IPS-20b (cell line): Measurements from ENCODE around the gene EPOP.

Source experiments
- H3K27ac ChIP-seq: one replicate; pipeline ENCODE4 v1.5.1; 2013; ENCODE audit warnings: low read length
- H3K27me3 ChIP-seq: 2 replicates; pipeline ENCODE4 v1.6.1; 2013; ENCODE audit warnings: mild to moderate bottlenecking, low read length, inconsistent platforms; ENCODE audit not compliant: insufficient read depth
- H3K36me3 ChIP-seq: 2 replicates; pipeline ENCODE4 v1.6.1; 2013; ENCODE audit warnings: low read depth, mild to moderate bottlenecking, inconsistent platforms, low read length, moderate library complexity; ENCODE audit not compliant: insufficient read depth
- H3K4me1 ChIP-seq: 2 replicates; pipeline ENCODE4 v1.6.1; 2013; ENCODE audit warnings: mild to moderate bottlenecking, control low read depth, inconsistent platforms, low read length, moderate library complexity; ENCODE audit not compliant: insufficient read depth
- H3K4me3 ChIP-seq: 2 replicates; pipeline ENCODE4 v1.5.1; 2013; ENCODE audit warnings: mild to moderate bottlenecking, low read length, inconsistent platforms
- H3K9ac ChIP-seq: 2 replicates; pipeline ENCODE4 v1.6.1; 2013; ENCODE audit warnings: low read depth, mild to moderate bottlenecking, inconsistent platforms, low read length, moderate library complexity
- H3K9me3 ChIP-seq: 2 replicates; pipeline ENCODE4 v1.6.1; 2013; ENCODE audit warnings: mild to moderate bottlenecking, low read depth, low read length, inconsistent platforms; ENCODE audit not compliant: insufficient read depth

EPOP gene

GRCh38 chr17:38704606-38705522, 30.1 kb upstream of the EPOP start, which contains the start of gene MLLT6:
Gene MLLT6 (plus strand): TSS chr17:38705273. CDS start chr17:38705633, 360 bp downstream.
- peak within 1 kb of the TSS; percentile 83 for H3K4me3 ChIP-seq
- H3K9me3 ChIP-seq = no peaks in the 10 kb centered on the region
- peaks cover 77% of the 10 kb centered on the region for H3K27me3 ChIP-seq
- no peaks in the 10 kb centered on the region for H3K36me3 ChIP-seq
- peak within 1 kb of the TSS; percentile 67; the same call in 1 of the 2 replicates for H3K9ac ChIP-seq
- no peak within 1 kb of the TSS for H3K27ac ChIP-seq
- H3K4me1 ChIP-seq = peaks cover 21% of the 10 kb centered on the region; the same call in 1 of the 2 replicates

DNA sequence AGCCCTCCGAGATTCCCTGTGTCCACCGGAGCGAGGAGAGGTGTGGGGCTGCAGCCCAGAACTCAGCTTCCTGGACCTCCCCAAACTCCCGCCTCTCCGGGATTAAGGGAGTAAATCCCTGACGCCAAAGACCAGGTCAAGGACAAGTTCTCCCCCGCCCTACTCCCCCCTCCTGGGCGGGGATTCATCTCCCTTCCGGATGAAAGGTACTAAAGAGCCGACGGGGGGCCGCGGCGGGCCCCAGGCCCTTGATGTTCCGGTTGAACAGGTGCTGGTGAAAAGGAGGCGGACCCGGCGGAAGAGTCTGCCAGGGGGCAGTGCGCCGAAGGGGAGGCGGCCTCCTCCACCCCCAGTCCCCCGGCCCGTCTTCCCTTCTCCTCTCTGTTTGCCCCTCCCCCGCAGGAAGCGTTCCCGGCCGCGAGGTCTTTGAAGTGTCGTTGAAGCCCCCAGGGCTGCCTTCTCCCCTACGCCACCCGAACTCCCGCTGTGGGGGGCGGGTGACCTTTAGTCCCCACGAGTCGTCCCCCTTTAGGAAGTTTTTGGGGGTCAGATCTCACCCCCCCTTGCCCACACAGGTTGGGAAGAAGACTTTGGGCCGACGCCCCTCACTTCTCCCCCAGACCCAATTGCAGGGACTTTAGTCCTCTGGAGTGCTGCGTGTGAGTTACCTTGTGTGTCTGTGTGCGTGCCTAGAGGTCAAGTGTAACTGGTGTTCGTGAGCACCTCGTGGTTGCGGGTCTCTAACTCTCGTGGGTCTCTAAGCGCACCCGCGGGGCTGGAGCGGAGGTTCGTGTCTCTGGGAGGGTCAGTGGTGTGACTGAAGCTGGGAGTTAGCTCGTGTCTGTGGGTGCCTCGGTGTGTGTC, 29.2 kb upstream of the EPOP start:
- H3K36me3 ChIP-seq = no peaks in the 10 kb centered on the region
- peaks cover 21% of the 10 kb centered on the region; the same call in 1 of the 2 replicates for H3K4me1 ChIP-seq
- H3K9me3 ChIP-seq = no peaks in the 10 kb centered on the region
- H3K4me3 ChIP-seq = peak overlapping the region; percentile 70
- H3K27ac ChIP-seq = no peak overlapping the region
- peak overlapping the region; percentile 67; the same call in 1 of the 2 replicates for H3K9ac ChIP-seq
- H3K27me3 ChIP-seq = peaks cover 86% of the 10 kb centered on the region

DNA sequence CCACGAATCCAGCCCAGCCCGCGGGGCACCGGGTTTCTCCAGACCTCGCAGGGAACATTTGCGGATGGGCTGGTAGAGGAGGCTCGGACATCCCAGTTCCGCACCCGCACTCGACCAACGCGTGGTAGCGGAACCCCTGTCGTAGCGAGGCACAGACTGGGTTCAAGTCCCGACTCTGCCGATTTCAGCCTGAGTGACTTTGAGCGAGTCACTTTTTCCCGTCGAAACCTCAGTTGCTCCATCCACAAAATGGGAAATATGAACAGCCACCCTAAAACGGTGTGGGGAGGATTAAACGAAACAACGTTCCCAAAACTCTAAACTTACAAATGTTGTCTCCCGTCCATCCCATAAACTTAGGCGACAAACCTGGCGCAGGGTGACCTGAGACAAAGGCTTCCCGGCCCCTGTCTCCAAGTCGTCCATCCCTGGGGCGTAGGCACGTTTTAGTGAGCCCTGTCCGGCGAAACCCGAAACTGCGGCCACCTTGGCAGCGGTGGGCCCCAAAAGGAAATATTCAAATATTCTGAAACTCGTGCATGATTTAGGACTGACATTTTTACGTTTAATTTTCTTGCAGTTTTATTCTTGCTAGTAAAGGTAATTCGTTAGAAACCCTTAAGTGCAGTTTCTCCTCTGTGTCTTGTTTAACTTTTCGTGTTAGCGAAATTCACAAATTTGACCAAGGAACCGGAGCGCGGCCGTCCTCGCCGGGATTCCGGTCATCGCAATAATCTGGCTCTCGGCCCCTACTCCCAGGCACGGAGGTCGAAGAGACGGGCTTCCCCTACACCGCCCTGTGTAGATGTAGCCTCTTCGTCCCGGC, 28.4 kb upstream of the EPOP start:
- peak overlapping the region; percentile 22; the same call in 1 of the 2 replicates for H3K9ac ChIP-seq
- H3K27me3 ChIP-seq = peaks cover 88% of the 10 kb centered on the region
- H3K4me1 ChIP-seq = peaks cover 21% of the 10 kb centered on the region; the same call in 1 of the 2 replicates
- no peaks in the 10 kb centered on the region for H3K36me3 ChIP-seq
- H3K27ac ChIP-seq = no peak overlapping the region
- peak overlapping the region; percentile 70 for H3K4me3 ChIP-seq
- H3K9me3 ChIP-seq = no peaks in the 10 kb centered on the region

DNA sequence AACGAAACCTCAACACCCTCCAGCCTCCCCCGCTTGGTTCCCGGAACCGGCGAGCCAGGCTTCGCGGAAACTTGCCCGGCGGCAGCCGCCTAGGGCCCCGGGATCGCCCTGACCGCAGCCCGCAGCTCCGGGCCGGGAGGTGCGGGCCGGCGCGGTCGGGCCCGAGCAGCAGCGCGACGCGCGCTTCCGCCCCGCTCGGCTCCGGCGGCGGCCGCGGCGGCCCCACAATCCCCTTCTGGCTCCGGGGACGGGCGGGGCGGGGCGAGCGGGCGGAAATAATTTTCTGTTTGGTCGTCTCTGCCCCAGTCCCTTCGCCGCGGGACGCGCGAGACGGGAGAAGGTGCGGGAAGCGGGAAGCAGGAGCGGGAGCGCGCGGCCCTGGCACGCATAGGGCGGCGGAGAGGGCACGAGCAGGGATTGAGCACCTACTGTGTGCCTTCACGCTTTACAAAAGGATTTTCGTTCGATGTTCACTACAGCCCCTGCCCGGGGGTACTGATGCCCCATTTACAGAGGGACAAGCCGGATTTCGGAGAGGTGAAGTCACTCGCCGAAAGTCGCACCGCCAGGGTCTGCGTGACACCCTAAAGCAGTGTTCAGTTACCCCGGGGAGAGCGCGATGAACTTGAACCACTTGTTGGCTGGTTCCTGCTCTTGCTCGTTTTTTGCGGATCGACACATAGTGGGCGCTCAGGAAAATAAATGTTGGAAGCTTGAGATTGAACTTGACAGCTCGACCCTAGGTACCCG, 27.6 kb upstream of the EPOP start:
- peak overlapping the region; percentile 22; the same call in 1 of the 2 replicates for H3K9ac ChIP-seq
- no peaks in the 10 kb centered on the region for H3K36me3 ChIP-seq
- H3K4me3 ChIP-seq = peak overlapping the region; percentile 70
- peaks cover 19% of the 10 kb centered on the region; the same call in 1 of the 2 replicates for H3K4me1 ChIP-seq
- no peak overlapping the region for H3K27ac ChIP-seq
- peaks cover 88% of the 10 kb centered on the region for H3K27me3 ChIP-seq
- no peaks in the 10 kb centered on the region for H3K9me3 ChIP-seq

DNA sequence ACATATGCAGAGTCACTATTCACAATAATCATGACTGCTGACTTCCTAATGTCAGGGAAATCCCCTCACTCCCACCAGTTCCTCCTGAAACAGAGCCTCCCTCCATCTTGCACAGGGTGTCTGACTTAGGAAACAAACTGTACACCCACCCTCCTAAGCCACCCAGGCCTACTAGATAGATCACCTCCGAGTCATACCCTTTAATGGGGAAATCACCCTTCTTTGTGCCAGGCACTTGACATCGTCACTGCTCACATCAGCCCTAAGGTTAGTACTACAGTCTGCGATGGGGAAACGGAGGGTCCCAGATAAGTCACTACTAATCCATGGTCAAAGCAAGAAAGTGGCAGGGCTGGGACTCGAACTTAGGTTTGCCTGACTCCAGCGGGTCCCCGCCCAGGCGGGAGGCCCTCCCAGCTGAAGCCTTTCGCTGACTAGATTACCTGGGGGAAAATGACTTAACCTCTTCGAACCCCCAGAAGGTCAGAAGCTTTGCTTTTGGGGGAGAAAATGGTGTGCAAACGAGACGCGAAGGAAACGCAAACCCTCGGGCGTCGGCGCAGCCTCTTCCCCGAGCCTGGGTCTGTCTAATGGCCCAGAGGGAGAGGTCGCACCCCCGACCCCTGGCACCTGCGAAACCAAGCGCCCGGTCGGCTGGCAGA, 26.9 kb upstream of the EPOP start:
- no peaks in the 10 kb centered on the region for H3K9me3 ChIP-seq

DNA sequence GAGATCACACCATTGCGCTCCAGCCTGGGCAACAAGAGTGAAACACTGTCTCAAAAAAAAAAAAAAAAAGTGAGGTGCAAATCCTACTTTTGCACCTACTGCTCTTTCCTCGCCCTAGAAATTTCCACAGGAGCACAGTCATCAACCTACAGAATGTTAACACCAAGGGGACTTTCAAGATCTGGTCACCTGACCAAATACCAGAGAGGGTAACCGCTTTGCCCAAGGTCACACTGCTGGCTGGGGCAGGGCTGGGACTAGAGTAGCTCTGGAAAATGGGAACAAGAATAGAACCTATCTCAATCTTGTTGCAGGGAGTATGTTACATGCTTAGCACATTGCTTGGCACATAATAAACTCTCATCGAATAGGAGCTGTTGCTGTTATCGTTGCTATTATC, 24.0 kb upstream of the EPOP start:
- Histone ChIP-seq H3K27ac (no peak overlapping the region), H3K4me1 (peaks cover 10% of the 10 kb centered on the region; the same call in 1 of the 2 replicates), H3K27me3 (peaks cover 76% of the 10 kb centered on the region)

More for the DNA sequence above, 26.9 kb upstream of the EPOP start:
- H3K27me3 ChIP-seq = peaks cover 88% of the 10 kb centered on the region
- peak overlapping the region; percentile 63 for H3K4me3 ChIP-seq
- peaks cover 12% of the 10 kb centered on the region; the same call in 1 of the 2 replicates for H3K4me1 ChIP-seq
- H3K9ac ChIP-seq = no peak overlapping the region
- no peak overlapping the region for H3K27ac ChIP-seq
- no peaks in the 10 kb centered on the region for H3K36me3 ChIP-seq

DNA sequence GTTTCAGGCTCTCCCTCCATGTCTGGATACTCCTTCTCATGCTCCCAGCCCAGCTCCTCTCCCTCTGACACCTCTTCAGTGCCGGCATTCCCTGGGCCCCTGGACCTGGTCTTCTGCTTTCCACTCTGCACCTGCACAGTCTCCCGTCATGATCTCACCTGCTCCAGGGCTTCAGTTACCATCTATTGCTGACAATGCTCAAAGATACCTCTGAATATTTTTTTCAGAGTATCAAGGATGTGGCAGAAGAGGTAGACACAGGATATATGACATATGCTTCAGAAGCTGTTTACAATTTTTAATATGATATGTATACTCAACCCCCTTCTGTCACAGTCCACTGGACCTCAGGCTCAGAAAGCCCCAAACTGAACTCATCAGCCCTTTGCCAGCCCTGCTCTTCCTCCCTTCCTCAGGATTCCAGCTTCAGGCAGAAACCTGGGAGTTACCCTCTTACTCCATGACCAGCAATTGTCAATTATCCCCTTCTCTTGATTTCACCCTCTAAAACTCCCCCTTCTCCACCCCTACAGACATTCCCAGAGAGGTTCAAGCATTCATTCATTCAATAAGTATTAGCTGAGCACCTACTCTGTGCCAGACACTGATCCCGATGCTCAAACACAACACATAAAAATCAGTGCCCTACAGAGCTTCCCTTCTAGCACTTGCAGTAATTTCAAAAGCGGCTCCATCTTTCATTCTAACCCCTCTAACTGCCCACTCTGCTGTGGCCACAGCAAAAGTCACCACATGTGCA, 22.5 kb upstream of the EPOP start:
- Histone ChIP-seq H3K27me3 (peaks cover 64% of the 10 kb centered on the region), H3K27ac (no peak overlapping the region), H3K4me3 (no peak overlapping the region), H3K36me3 (no peaks in the 10 kb centered on the region), H3K9me3 (no peaks in the 10 kb centered on the region), H3K4me1 (no peaks in the 10 kb centered on the region), H3K9ac (no peak overlapping the region)

More for the DNA sequence above, 24.0 kb upstream of the EPOP start:
- Histone ChIP-seq H3K4me3 (no peak overlapping the region), H3K9me3 (no peaks in the 10 kb centered on the region), H3K9ac (no peak overlapping the region), H3K36me3 (no peaks in the 10 kb centered on the region)

- Histone ChIP-seq H3K9ac (no peak overlapping the region), H3K9me3 (no peaks in the 10 kb centered on the region), H3K4me3 (no peak overlapping the region), H3K27me3 (peaks cover 40% of the 10 kb centered on the region), H3K27ac (no peak overlapping the region), H3K36me3 (no peaks in the 10 kb centered on the region), H3K4me1 (no peaks in the 10 kb centered on the region)
Measured at GRCh38 chr17:38693700-38694329, 19.1 kb upstream of the EPOP start.

DNA sequence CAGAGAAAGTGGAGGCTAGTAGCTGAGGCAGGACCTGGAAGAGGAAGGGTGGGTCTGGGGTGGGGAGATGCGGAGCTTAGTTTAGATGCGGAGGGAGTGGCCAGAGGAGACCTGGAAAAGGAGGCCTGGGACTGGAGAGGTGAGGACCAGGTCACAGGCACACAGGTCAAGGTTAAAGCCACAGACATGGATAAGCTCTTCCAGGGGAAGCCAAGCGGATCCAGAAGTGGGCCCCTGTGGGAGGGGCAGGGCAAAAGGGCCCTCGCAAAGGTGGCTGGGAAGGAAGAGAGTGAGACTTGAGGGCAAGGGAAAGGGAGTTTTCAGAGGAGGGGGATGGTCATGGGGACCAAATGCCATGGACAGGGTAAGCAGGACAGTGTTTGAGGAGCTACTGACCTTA, 16.4 kb upstream of the EPOP start:
- Histone ChIP-seq H3K36me3 (no peaks in the 10 kb centered on the region), H3K4me1 (no peaks in the 10 kb centered on the region)

More for the DNA sequence above, 16.4 kb upstream of the EPOP start:
- H3K4me3 ChIP-seq = no peak overlapping the region
- H3K27me3 ChIP-seq = peaks cover 19% of the 10 kb centered on the region
- H3K27ac ChIP-seq = no peak overlapping the region
- H3K9ac ChIP-seq = no peak overlapping the region
- H3K9me3 ChIP-seq = no peaks in the 10 kb centered on the region
